GM21825 (cell line): ENCODE results near the gene BTF3.
"Not testable (repeated sequence)": the region's sequence is repeated elsewhere in the genome, so short reads cannot be mapped to it uniquely, and the experiment has no call there.

Source experiments
- ATAC-seq: cut with Tn5 transposase; IDR thresholded peaks from one replicate; pipeline ENCODE4 v1.9.1; 2021; ENCODE audit warnings: mild to moderate bottlenecking, moderate library complexity; ENCODE audit not compliant: unreplicated experiment

Gene BTF3

GRCh38 chr5:73485715-73486114 is 12.5 kb upstream of the BTF3 start:
- ATAC-seq: no peak

- ATAC-seq: no peak
Measured at GRCh38 chr5:73486119-73486899, 11.9 kb upstream of the BTF3 start.

GRCh38 chr5:73487257-73487656 is 11.0 kb upstream of the BTF3 start:
- ATAC-seq: not testable (repeated sequence)

- ATAC-seq: no peak
Measured at GRCh38 chr5:73487815-73488214, 10.4 kb upstream of the BTF3 start.

GRCh38 chr5:73488806-73489205 is 9.4 kb upstream of the BTF3 start:
- ATAC-seq: no peak

- ATAC-seq: no peak
Measured at GRCh38 chr5:73490088-73490487, 8.2 kb upstream of the BTF3 start.

- ATAC-seq: no peak
Measured at GRCh38 chr5:73491155-73491554, 7.1 kb upstream of the BTF3 start.

- ATAC-seq: no peak
Measured at GRCh38 chr5:73493421-73493820, 4.8 kb upstream of the BTF3 start.

- ATAC-seq: no peak
Measured at GRCh38 chr5:73494721-73495120, 3.5 kb upstream of the BTF3 start.

GRCh38 chr5:73495772-73496335 is 2.4 kb upstream of the BTF3 start:
- ATAC-seq: no peak

GRCh38 chr5:73496984-73497457 is 1.2 kb upstream of the BTF3 start:
- ATAC-seq: no peak

GRCh38 chr5:73497497-73498056 is 665 bp upstream of the BTF3 start:
- ATAC-seq: peak; percentile 4

GRCh38 chr5:73499187-73499586 is 945 bp downstream of the BTF3 start:
- no peak for ATAC-seq

- ATAC-seq: no peak
Measured at GRCh38 chr5:73499756-73500155, 1.5 kb downstream of the BTF3 start.

- ATAC-seq: no peak
Measured at GRCh38 chr5:73501406-73501805, 3.2 kb downstream of the BTF3 start.

GRCh38 chr5:73506459-73506955 is 8.3 kb downstream of the BTF3 start:
- no peak for ATAC-seq

- no peak for ATAC-seq
Measured at GRCh38 chr5:73507062-73507461, 8.8 kb downstream of the BTF3 start.

GRCh38 chr5:73508521-73508920 is 10.3 kb downstream of the BTF3 start:
- not testable (repeated sequence) for ATAC-seq

- ATAC-seq: no peak
Measured at GRCh38 chr5:73513996-73514395, 15.8 kb downstream of the BTF3 start.

- no peak for ATAC-seq
Measured at GRCh38 chr5:73514418-73514817, 16.2 kb downstream of the BTF3 start.

GRCh38 chr5:73515232-73515631 is 17.0 kb downstream of the BTF3 start:
- ATAC-seq: no peak
